ENCODE measurements around the gene SNIP1. TPM values are rescaled to one million over a fixed set of nuclear protein-coding genes. Genes with fewer than 3 reads are reported as not detected.

Gene SNIP1
- polyA plus RNA-seq, 2 of the 4 experiments (the other 2 are of a cell fraction): 6.6 to 9.0 TPM

DNA sequence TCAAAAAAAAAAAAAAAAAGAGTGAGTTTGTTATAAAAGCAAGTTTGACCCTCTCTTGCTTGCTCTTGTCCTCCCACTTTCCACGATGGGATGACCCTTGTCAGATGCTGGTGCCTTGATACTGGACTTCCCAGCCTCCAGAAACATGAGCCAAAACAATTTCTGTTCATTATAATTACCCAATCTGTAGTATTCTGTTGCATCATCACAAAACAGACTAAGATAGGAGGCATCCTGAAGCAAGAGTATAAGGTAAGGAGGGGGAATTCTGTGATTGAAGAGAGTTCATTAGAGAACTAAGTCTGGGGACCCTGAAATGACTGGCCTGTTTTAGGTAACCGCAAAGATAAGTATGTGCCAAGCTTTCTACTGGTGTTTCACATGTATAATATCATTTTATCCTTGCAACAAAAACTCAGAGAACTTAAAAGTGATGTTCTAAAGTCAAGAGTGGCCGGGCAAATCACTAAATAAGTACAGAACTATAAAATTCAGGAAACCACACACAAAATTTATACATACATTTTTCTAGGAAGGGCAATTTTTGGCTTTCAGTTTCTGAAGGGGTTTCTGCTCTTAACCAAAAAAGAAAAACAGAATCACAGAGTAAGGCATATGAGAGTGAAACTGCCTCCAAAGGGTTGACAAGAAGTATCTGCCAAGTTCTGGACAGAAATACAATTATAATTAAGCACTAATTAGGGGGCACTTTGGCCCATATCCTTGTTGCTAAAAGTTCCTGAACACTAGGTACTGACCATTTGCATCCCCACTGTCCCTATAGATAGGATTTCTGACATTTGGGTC, 16.6 kb upstream of the SNIP1 start:
- CTCF ChIA-PET: no interaction called here

DNA sequence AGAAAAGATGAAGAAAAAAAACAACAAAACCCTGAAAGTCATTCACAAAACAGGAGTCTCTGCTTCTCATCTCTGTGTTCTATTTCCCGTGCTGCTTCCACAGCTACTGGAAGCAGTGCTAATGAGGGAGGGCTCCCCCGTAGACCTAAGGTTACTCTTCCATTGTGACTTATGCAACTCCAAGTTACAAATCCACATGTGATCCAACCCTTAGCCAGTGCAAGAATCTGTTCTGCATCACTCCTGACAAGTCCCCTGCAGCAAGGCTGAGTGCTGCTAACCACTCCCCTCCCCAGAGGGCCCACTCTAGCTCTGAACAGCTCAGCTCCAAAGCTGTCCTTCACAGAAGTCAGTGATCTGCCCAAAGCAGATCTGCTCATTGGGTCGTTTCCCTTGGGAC, 12.9 kb upstream of the SNIP1 start:
- Histone ChIP-seq H3K27ac (no peak overlapping the region), H3K4me2 (no peak overlapping the region), H3K4me1 (no peaks in the 10 kb centered on the region), H3K9me3 (no peaks in the 10 kb centered on the region), H3K4me3 (no peak overlapping the region)
- WGBS (ENCODE audit: missing lambda C conversion rate): 85% methylated on average over 3 of the region's 3 CpGs
- no peak for DNase-seq (ENCODE audit: low read depth in 1 of 2, low spot score in 1 of 2)
- CTCF ChIA-PET: no interaction called here
- ATAC-seq: no peak
- POLR2A ChIA-PET: no interaction called here
- TF ChIP-seq CHD2 (IDR thresholded peaks at IDR 0.05; ENCODE audit: low read length, partially characterized antibody) (no peak), CEBPB (IDR thresholded peaks at IDR 0.05) (no peak), RFX5 (IDR thresholded peaks at IDR 0.05) (no peak), ESRRA (IDR thresholded peaks at IDR 0.05; ENCODE audit: borderline replicate concordance, low read length) (no peak), MAZ (IDR thresholded peaks at IDR 0.05; ENCODE audit: borderline replicate concordance, low read depth, low read length) (no peak), ZSCAN20 (CRISPR knock-in tag; IDR thresholded peaks at IDR 0.05) (no peak), JUNB (IDR thresholded peaks at IDR 0.05) (no peak), PHF8 (IDR thresholded peaks at IDR 0.05; ENCODE audit: borderline replicate concordance, low read depth) (no peak), NR3C1 (IDR thresholded peaks at IDR 0.05) (no peak), JUN (IDR thresholded peaks at IDR 0.05) (no peak), ZNF302 (CRISPR knock-in tag; IDR thresholded peaks at IDR 0.05) (no peak), CHD4 (IDR thresholded peaks at IDR 0.05; ENCODE audit: borderline replicate concordance) (no peak), SMC3 (IDR thresholded peaks at IDR 0.05) (no peak), ZFP36 (IDR thresholded peaks at IDR 0.05; ENCODE audit: borderline replicate concordance, partially characterized antibody) (no peak)
- TF ChIP-seq, protein P1, sequence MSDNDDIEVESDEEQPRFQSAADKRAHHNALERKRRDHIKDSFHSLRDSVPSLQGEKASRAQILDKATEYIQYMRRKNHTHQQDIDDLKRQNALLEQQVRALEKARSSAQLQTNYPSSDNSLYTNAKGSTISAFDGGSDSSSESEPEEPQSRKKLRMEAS (IDR thresholded peaks at IDR 0.05): no peak
- TF ChIP-seq, protein P2, sequence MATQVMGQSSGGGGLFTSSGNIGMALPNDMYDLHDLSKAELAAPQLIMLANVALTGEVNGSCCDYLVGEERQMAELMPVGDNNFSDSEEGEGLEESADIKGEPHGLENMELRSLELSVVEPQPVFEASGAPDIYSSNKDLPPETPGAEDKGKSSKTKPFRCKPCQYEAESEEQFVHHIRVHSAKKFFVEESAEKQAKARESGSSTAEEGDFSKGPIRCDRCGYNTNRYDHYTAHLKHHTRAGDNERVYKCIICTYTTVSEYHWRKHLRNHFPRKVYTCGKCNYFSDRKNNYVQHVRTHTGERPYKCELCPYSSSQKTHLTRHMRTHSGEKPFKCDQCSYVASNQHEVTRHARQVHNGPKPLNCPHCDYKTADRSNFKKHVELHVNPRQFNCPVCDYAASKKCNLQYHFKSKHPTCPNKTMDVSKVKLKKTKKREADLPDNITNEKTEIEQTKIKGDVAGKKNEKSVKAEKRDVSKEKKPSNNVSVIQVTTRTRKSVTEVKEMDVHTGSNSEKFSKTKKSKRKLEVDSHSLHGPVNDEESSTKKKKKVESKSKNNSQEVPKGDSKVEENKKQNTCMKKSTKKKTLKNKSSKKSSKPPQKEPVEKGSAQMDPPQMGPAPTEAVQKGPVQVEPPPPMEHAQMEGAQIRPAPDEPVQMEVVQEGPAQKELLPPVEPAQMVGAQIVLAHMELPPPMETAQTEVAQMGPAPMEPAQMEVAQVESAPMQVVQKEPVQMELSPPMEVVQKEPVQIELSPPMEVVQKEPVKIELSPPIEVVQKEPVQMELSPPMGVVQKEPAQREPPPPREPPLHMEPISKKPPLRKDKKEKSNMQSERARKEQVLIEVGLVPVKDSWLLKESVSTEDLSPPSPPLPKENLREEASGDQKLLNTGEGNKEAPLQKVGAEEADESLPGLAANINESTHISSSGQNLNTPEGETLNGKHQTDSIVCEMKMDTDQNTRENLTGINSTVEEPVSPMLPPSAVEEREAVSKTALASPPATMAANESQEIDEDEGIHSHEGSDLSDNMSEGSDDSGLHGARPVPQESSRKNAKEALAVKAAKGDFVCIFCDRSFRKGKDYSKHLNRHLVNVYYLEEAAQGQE (IDR thresholded peaks at IDR 0.05): no peak
- TF ChIP-seq, protein P3, sequence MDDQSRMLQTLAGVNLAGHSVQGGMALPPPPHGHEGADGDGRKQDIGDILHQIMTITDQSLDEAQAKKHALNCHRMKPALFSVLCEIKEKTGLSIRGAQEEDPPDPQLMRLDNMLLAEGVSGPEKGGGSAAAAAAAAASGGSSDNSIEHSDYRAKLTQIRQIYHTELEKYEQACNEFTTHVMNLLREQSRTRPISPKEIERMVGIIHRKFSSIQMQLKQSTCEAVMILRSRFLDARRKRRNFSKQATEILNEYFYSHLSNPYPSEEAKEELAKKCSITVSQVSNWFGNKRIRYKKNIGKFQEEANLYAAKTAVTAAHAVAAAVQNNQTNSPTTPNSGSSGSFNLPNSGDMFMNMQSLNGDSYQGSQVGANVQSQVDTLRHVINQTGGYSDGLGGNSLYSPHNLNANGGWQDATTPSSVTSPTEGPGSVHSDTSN (IDR thresholded peaks at IDR 0.05): no peak
- no peak for FAIRE-seq

More for the DNA sequence above, 16.6 kb upstream of the SNIP1 start:
- Histone ChIP-seq H3K4me1 (no peaks in the 10 kb centered on the region), H3K9me3 (no peaks in the 10 kb centered on the region), H3K4me3 (no peak overlapping the region), H3K4me2 (no peak overlapping the region), H3K27ac (no peak overlapping the region)
- no peak for ATAC-seq
- POLR2A ChIA-PET: no interaction called here
- no peak for DNase-seq (ENCODE audit: low read depth in 1 of 2, low spot score in 1 of 2)
- TF ChIP-seq NR3C1 (IDR thresholded peaks at IDR 0.05): no peak
- no peak for TF ChIP-seq HOXB5 (CRISPR knock-in tag; IDR thresholded peaks at IDR 0.05)
- WGBS (ENCODE audit: missing lambda C conversion rate): 94% methylated on average over 3 of the region's 3 CpGs
- FAIRE-seq: no peak

DNA sequence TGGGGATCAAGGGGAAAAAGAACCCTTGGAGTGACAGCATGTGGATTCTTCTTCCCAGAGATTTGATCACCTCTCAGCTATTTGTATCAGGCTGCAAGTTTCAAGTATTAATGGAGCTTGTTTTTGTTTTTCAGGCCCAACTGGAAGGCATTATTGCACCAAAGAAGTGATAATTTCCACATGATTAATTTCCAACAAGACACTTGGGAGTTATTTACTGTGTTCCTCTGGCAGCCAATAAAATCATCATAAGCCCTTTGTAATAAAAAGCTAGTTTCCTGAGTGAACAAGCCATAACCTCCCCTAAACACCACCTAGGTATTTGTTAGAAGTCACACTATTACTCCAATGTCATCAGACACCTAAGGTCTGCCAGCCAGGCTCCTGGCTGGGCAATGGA, 10.8 kb upstream of the SNIP1 start:
- POLR2A ChIA-PET: no interaction called here
- Histone ChIP-seq H3K27ac (no peak overlapping the region), H3K4me3 (no peak overlapping the region), H3K4me2 (no peak overlapping the region), H3K9me3 (no peaks in the 10 kb centered on the region), H3K4me1 (no peaks in the 10 kb centered on the region)
- FAIRE-seq (no peak), ATAC-seq (no peak), DNase-seq (ENCODE audit: low read depth in 1 of 2, low spot score in 1 of 2) (no peak)
- TF ChIP-seq POLR2A (IDR thresholded peaks at IDR 0.05; ENCODE audit: low read length) (no peak), EHF (CRISPR knock-in tag; IDR thresholded peaks at IDR 0.05) (no peak), NFE2L2 (conservative IDR thresholded peaks at IDR 0.05; ENCODE audit: low read length) (no peak), RARB (CRISPR knock-in tag; IDR thresholded peaks at IDR 0.05) (no peak), MYC (IDR thresholded peaks at IDR 0.05; ENCODE audit: borderline replicate concordance, low read length) (no peak), KDM5A (IDR thresholded peaks at IDR 0.05) (no peak), NR3C1 (IDR thresholded peaks at IDR 0.05) (no peak), GATA3 (IDR thresholded peaks at IDR 0.05; ENCODE audit: borderline replicate concordance) (no peak), HOXA7 (CRISPR knock-in tag; IDR thresholded peaks at IDR 0.05) (no peak), CEBPB (IDR thresholded peaks at IDR 0.05) (no peak), SMC3 (IDR thresholded peaks at IDR 0.05) (no peak), HDAC2 (IDR thresholded peaks at IDR 0.05) (no peak), TFCP2L1 (CRISPR knock-in tag; IDR thresholded peaks at IDR 0.05) (no peak)
- TF ChIP-seq, protein P4, sequence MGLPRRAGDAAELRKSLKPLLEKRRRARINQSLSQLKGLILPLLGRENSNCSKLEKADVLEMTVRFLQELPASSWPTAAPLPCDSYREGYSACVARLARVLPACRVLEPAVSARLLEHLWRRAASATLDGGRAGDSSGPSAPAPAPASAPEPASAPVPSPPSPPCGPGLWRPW (IDR thresholded peaks at IDR 0.05): no peak
- CTCF ChIA-PET: interaction anchor here (1.2 to 1.3 kb wide), 2 partner anchors 11 to 38 kb away, joined by 3 to 4 read pairs; no protein-coding TSS in a partner anchor

All from A549 (cell line).